PC-3 (cell line): ENCODE measurements around the gene CNTD1. TPM values are rescaled to one million over a fixed set of nuclear protein-coding genes. Genes with fewer than 3 reads are reported as not detected.

Experiments used
- ATAC-seq: fragments of 200-7000 bp; cut with Tn5 transposase; 2 replicates; pipeline ENCODE4 v1.9.1; 2020; ENCODE audit warnings: mild to moderate bottlenecking, moderate library complexity
- BruUV-seq: library from RNA; stranded (reverse); fragments of 400-500 nt; replicated peaks from 2 replicates; lab custom pipeline; 2021; lab: Mats Ljungman, UMichigan
- CTCF ChIA-PET: fragments of 300-600 bp; sonication (Branson Sonifier 250); formaldehyde crosslinking; loops from one replicate; lab custom pipeline; 2022; ENCODE audit warnings: antibody characterized with exemption; lab: Charles Lee
- POLR2A ChIA-PET: fragments of 300-600 bp; sonication (Branson Sonifier 250); formaldehyde crosslinking; loops from one replicate; lab custom pipeline; 2022; ENCODE audit warnings: antibody characterized with exemption; ENCODE audit not compliant: unreplicated experiment; lab: Charles Lee
- DNase-seq: peaks from one replicate; pipeline ENCODE4 v3.0.0-alpha.2; 2015
- H2AFZ ChIP-seq: fragments of 300-600 bp; sonication (generic); 2 replicates; pipeline ENCODE4 v1.6.0; 2016; ENCODE audit warnings: antibody characterized with exemption, low read length
- H3F3A ChIP-seq: fragments of 300-600 bp; sonication (generic); one replicate; pipeline ENCODE4 v1.6.0; 2017; ENCODE audit warnings: antibody characterized with exemption, low read length, control low read depth, mild to moderate bottlenecking; ENCODE audit not compliant: unreplicated experiment
- H3K27ac ChIP-seq: fragments of 300-600 bp; sonication (generic); 2 replicates; pipeline ENCODE4 v1.5.1; 2016; ENCODE audit warnings: mild to moderate bottlenecking, low read length
- H3K27me3 ChIP-seq: fragments of 300-600 bp; sonication (generic); 2 replicates; pipeline ENCODE4 v1.6.1; 2016; ENCODE audit warnings: low read length, mixed read lengths
- H3K36me3 ChIP-seq: fragments of 300-600 bp; sonication (generic); 2 replicates; pipeline ENCODE4 v1.6.1; 2016; ENCODE audit warnings: low read depth, mixed run types, low read length, mixed read lengths
- H3K4me1 ChIP-seq: fragments of 300-600 bp; sonication (generic); 2 replicates; pipeline ENCODE4 v1.5.1; 2016; ENCODE audit warnings: low read length; ENCODE audit not compliant: insufficient read depth
- H3K4me2 ChIP-seq: fragments of 300-600 bp; sonication (generic); 2 replicates; pipeline ENCODE4 v1.6.0; 2016; ENCODE audit warnings: low read length
- H3K4me3 ChIP-seq: fragments of 300-600 bp; sonication (generic); 2 replicates; pipeline ENCODE4 v1.5.1; 2016; ENCODE audit warnings: mild to moderate bottlenecking, low read length, mixed read lengths
- H3K79me2 ChIP-seq: fragments of 300-600 bp; sonication (generic); 2 replicates; pipeline ENCODE4 v1.6.1; 2017; ENCODE audit warnings: low read length, mixed read lengths
- H3K9ac ChIP-seq: fragments of 300-600 bp; sonication (generic); 2 replicates; pipeline ENCODE4 v1.6.0; 2016; ENCODE audit warnings: mild to moderate bottlenecking, low read length
- H3K9me2 ChIP-seq: fragments of 300-600 bp; sonication (generic); replicated peaks from 2 replicates; pipeline ENCODE4 v1.6.1; 2016; ENCODE audit warnings: mixed run types, low read length, mixed read lengths
- H3K9me3 ChIP-seq: fragments of 300-600 bp; sonication (generic); 2 replicates; pipeline ENCODE4 v1.6.1; 2016; ENCODE audit warnings: low read length, mixed read lengths
- H4K20me1 ChIP-seq: fragments of 300-600 bp; sonication (generic); 2 replicates; pipeline ENCODE4 v1.6.1; 2016; ENCODE audit warnings: low read length, mixed read lengths
- EZH2 ChIP-seq: fragments of 300-600 bp; sonication (generic); IDR thresholded peaks from one replicate; pipeline ENCODE4 v1.6.1; 2017; ENCODE audit warnings: antibody characterized with exemption, mild to moderate bottlenecking, low read length; ENCODE audit not compliant: unreplicated experiment
- EZH2phosphoT487 ChIP-seq: fragments of 300-600 bp; sonication (generic); IDR thresholded peaks from 2 replicates; pipeline ENCODE4 v1.6.1; 2018; ENCODE audit warnings: mild to moderate bottlenecking, antibody characterized with exemption, low read length, borderline replicate concordance
- intact Hi-C: fragments of 100-400 bp; cut with micrococcal nuclease; formaldehyde crosslinking; loops from 2 replicates; pipeline ENCODE4 v1.9.0; 2023
- total RNA-seq: library from RNA; depleted of rRNA; stranded (reverse); fragments of >200 nt; gene quantifications from 2 replicates; pipeline ENCODE4 v1.2.3, GENCODE V29; 2014
- TF ChIP-seq, protein P1 (sequence below): fragments of 300-600 bp; sonication (generic); conservative IDR thresholded peaks from 2 replicates; pipeline ENCODE4 v1.5.1; 2017; ENCODE audit warnings: antibody characterized with exemption, low read depth, mild to moderate bottlenecking, low read length

The CNTD1 gene
- total RNA-seq, 1 experiment from 2014 or later, result not detected

DNA sequence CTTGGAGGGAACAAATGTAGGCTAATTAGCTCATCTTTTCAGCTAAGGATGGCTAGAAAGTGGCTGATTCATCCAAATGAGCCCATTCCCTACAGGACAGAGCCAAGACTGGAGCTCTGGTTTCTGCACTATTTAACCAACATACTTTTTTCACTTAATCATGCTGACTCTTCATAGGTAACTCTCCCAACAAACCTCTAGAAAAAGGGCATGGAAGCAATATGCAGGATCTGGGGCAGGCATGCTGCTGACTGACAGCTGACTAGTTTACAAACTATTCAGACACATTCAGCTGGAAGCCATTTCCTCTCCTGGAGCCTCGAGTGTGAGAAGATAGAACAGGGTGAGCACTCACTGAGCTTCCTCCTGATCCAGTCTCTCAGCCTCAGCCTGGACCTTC lies 19.2 kb downstream of the CNTD1 start:
- Histone ChIP-seq H3K9ac (no peak overlapping the region), H3K27ac (no peak overlapping the region), H3K4me2 (no peak overlapping the region), H3K4me1 (no peaks in the 10 kb centered on the region), H3K9me3 (no peaks in the 10 kb centered on the region), H3K27me3 (no peaks in the 10 kb centered on the region), H3F3A (no peaks in the 10 kb centered on the region), H3K9me2 (no peaks in the 10 kb centered on the region), H3K4me3 (no peak overlapping the region), H4K20me1 (no peaks in the 10 kb centered on the region), H2AFZ (no peak overlapping the region), H3K79me2 (peaks cover 10% of the 10 kb centered on the region), H3K36me3 (peaks cover 40% of the 10 kb centered on the region)
- intact Hi-C loops, result no loop called here
- ATAC-seq (no peak), DNase-seq (no peak)
- POLR2A ChIA-PET, result no interaction called here
- CTCF ChIA-PET, result no interaction called here
- TF ChIP-seq EZH2phosphoT487 (no peak), EZH2 (no peak)
- TF ChIP-seq, protein P1, sequence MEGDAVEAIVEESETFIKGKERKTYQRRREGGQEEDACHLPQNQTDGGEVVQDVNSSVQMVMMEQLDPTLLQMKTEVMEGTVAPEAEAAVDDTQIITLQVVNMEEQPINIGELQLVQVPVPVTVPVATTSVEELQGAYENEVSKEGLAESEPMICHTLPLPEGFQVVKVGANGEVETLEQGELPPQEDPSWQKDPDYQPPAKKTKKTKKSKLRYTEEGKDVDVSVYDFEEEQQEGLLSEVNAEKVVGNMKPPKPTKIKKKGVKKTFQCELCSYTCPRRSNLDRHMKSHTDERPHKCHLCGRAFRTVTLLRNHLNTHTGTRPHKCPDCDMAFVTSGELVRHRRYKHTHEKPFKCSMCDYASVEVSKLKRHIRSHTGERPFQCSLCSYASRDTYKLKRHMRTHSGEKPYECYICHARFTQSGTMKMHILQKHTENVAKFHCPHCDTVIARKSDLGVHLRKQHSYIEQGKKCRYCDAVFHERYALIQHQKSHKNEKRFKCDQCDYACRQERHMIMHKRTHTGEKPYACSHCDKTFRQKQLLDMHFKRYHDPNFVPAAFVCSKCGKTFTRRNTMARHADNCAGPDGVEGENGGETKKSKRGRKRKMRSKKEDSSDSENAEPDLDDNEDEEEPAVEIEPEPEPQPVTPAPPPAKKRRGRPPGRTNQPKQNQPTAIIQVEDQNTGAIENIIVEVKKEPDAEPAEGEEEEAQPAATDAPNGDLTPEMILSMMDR, result no peak
- BruUV-seq, result no TSS peak

DNA sequence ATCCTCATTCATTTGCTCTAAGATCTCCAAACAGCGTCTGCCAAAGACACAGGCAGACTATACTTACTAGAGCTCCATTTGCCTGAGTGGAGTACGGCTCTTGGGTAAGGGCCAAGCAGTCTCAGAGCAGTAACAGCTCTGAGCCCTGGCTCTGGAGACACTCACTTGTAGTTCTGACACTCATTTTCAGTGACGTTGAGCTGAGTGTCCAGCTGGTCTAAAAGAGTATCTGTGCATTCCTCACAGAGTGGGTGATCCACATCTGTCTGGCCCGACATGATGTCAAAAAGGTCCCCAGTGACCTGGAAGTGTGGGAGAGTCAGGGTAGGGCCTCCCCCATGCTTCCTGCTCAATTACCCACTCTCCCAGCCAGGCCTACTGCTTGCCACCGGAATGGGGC lies 19.7 kb downstream of the CNTD1 start:
- POLR2A ChIA-PET, result no interaction called here
- BruUV-seq, result no TSS peak
- Histone ChIP-seq H4K20me1 (no peaks in the 10 kb centered on the region), H3K36me3 (peaks cover 40% of the 10 kb centered on the region), H3K9me2 (no peaks in the 10 kb centered on the region), H3K27me3 (no peaks in the 10 kb centered on the region), H3K4me1 (no peaks in the 10 kb centered on the region), H3K27ac (no peak overlapping the region), H3K9ac (no peak overlapping the region), H3F3A (no peaks in the 10 kb centered on the region), H3K79me2 (peaks cover 15% of the 10 kb centered on the region), H3K9me3 (no peaks in the 10 kb centered on the region), H3K4me2 (no peak overlapping the region), H2AFZ (no peak overlapping the region), H3K4me3 (no peak overlapping the region)
- TF ChIP-seq, protein P1, result no peak
- no peak for TF ChIP-seq EZH2phosphoT487
- TF ChIP-seq EZH2, result no peak
- ATAC-seq, result no peak
- CTCF ChIA-PET, result no interaction called here
- DNase-seq, result no peak
- intact Hi-C loops, result no loop called here

DNA sequence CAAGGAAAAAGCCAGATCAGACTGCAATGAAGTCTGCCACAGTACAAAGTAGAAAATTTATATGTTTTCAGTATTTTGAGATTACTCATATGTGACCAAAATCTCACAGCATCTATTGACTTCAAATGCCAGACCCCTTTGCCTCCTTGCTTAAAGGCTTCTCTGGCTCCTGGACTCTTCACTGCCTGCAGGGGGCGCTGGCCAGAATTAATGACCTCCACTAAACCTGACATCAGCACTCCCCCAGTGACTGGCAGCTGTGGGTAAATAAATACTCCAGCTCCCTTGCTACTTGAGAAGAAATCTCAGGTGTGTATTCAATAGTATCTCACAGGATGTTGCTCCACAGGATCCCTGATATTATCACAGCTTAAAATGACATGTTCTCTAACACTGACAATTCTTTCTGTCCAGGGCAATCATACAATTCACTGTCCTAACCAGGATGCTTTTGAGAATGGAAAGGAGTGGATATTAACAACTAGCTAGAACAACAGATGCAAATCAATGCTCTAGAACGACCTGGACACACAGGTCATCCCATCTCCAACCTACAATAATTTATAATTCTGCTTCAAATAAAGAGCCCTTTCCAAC lies 21.4 kb downstream of the CNTD1 start:
- Histone ChIP-seq H3K9ac (no peak overlapping the region), H3K9me2 (no peaks in the 10 kb centered on the region), H3K36me3 (peaks cover 36% of the 10 kb centered on the region), H2AFZ (no peak overlapping the region), H3K27ac (no peak overlapping the region), H3K4me1 (no peaks in the 10 kb centered on the region), H4K20me1 (no peaks in the 10 kb centered on the region), H3K4me2 (no peak overlapping the region), H3K27me3 (no peaks in the 10 kb centered on the region), H3K4me3 (no peak overlapping the region), H3K79me2 (peaks cover 22% of the 10 kb centered on the region), H3F3A (no peaks in the 10 kb centered on the region), H3K9me3 (no peaks in the 10 kb centered on the region)
- no peak for TF ChIP-seq EZH2phosphoT487
- TF ChIP-seq, protein P1, result peak; percentile 86
- ATAC-seq (0 out of 2 replicates have a peak, but pooled peaks have one; percentile 17), DNase-seq (peak; percentile 69)
- ChIA-PET POLR2A (no interaction called here), CTCF (interaction anchor here (0.6 to 0.7 kb wide), 4 partner anchors 61 to 490 kb away, joined by 3 to 6 read pairs (median 3); no protein-coding TSS in a partner anchor)
- intact Hi-C loops, result loop anchor here (2.0 to 5.0 kb wide), 2 partner anchors 17 to 38 kb away; partner anchors contain the start of gene WNK4
- no TSS peak for BruUV-seq
